HuH-7 (cell line): Measurements from ENCODE around the gene NKAIN4.

Experiments used
- DNase-seq: peaks from one replicate; pipeline ENCODE4 v3.0.0; 2011; ENCODE audit warnings: low spot score

NKAIN4 gene

GRCh38 chr20:63192721-63193120 is 61.5 kb downstream of the NKAIN4 start:
- no peak for DNase-seq

DNA sequence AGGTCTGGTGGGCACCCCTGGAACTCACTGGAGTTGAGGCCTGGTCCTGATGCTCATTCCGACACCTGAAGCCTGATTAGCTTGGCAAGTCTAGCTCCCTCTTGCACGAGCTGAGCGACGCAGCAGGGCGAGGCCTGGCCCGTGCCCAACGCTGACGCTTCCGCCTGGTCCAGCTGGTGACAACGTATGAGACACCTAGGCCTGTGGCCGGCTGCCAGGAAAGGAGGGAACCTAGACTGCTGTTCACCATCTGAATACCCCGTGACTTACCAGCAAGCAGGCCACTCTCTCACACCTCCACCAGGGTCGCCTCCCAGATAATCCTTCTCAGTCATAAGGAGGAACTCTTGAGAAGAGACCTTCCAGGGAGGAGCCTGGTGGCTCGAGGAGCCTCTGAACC is 62.9 kb downstream of the NKAIN4 start:
- DNase-seq, result no peak

GRCh38 chr20:63190828-63191227 is 63.4 kb downstream of the NKAIN4 start:
- DNase-seq, result no peak
